Mesenchymal stem cell (in vitro differentiated cells and primary cell): ENCODE results near the gene OTULIN.

Experiments
- DNase-seq: peaks from one replicate; pipeline ENCODE4 v3.0.0-alpha.2; 2013
- H2AFZ ChIP-seq: one replicate; pipeline ENCODE4 v1.6.1; 2013; ENCODE audit warnings: low read depth, mild to moderate bottlenecking, control low read depth, inconsistent platforms, low read length, moderate library complexity
- H2AK5ac ChIP-seq: 2 replicates; pipeline ENCODE4 v1.6.1; 2013; ENCODE audit warnings: low read length, moderate library complexity, mild to moderate bottlenecking, inconsistent platforms; ENCODE audit not compliant: severe bottlenecking
- H2BK120ac ChIP-seq: one replicate; pipeline ENCODE4 v1.6.1; 2013; ENCODE audit warnings: low read depth, mild to moderate bottlenecking, inconsistent platforms, low read length, moderate library complexity
- H2BK12ac ChIP-seq, 2 experiments: one replicate each; pipeline ENCODE4 v1.6.1; 2013; ENCODE audit warnings: inconsistent platforms in 2 of 2, low read length in 2 of 2, mild to moderate bottlenecking in 2 of 2, moderate library complexity in 2 of 2, control low read depth in 1 of 2
- H2BK15ac ChIP-seq: one replicate; pipeline ENCODE4 v1.6.1; 2013; ENCODE audit warnings: mild to moderate bottlenecking, low read depth, inconsistent platforms; ENCODE audit not compliant: poor library complexity, severe bottlenecking
- H2BK5ac ChIP-seq: 2 replicates; pipeline ENCODE4 v1.6.1; 2013; ENCODE audit warnings: low read depth, mild to moderate bottlenecking, low read length, control low read depth, inconsistent platforms; ENCODE audit not compliant: poor library complexity, severe bottlenecking
- H3K14ac ChIP-seq, 2 experiments: one replicate each; pipeline ENCODE4 v1.6.1; 2013; ENCODE audit warnings: inconsistent platforms in 2 of 2, low read length in 2 of 2, control low read depth in 1 of 2, mild to moderate bottlenecking in 1 of 2, moderate library complexity in 1 of 2
- H3K18ac ChIP-seq, 2 experiments: one replicate each; pipeline ENCODE4 v1.6.1; 2013; ENCODE audit warnings: inconsistent platforms in 2 of 2, low read length in 2 of 2, control low read depth in 1 of 2, low read depth in 1 of 2, mild to moderate bottlenecking in 1 of 2
- H3K23ac ChIP-seq, 2 experiments: one replicate each; pipeline ENCODE4 v1.6.1; 2013; ENCODE audit warnings: inconsistent platforms in 2 of 2, low read length in 2 of 2, mild to moderate bottlenecking in 2 of 2, moderate library complexity in 2 of 2, control low read depth in 1 of 2
- H3K27ac ChIP-seq: 2 replicates; pipeline ENCODE4 v1.5.1; 2013; ENCODE audit warnings: mild to moderate bottlenecking, moderate library complexity, low read length, control low read depth, inconsistent platforms; ENCODE audit not compliant: poor library complexity, severe bottlenecking
- H3K27me3 ChIP-seq, 2 experiments: 2 replicates each; pipeline versions ENCODE4 v1.6.1 to v1.7.0; 2013; ENCODE audit warnings: low read length in 2 of 2, mild to moderate bottlenecking in 2 of 2, moderate library complexity in 2 of 2, control low read depth in 1 of 2, inconsistent platforms in 1 of 2; ENCODE audit not compliant: control insufficient read depth in 1 of 2, insufficient read depth in 1 of 2
- H3K36me3 ChIP-seq, 2 experiments: 2 replicates each; pipeline versions ENCODE4 v1.6.1 to v1.7.0; 2013; ENCODE audit warnings: low read length in 2 of 2, control low read depth in 1 of 2, inconsistent platforms in 1 of 2, low read depth in 1 of 2, mild to moderate bottlenecking in 1 of 2; ENCODE audit not compliant: insufficient read depth in 2 of 2, control insufficient read depth in 1 of 2
- H3K4ac ChIP-seq, 2 experiments: one replicate each; pipeline ENCODE4 v1.6.1; 2013; ENCODE audit warnings: inconsistent platforms in 2 of 2, low read length in 2 of 2, mild to moderate bottlenecking in 2 of 2, moderate library complexity in 2 of 2, control low read depth in 1 of 2, low read depth in 1 of 2
- H3K4me1 ChIP-seq: 2 replicates; pipeline ENCODE4 v1.6.1; 2013; ENCODE audit warnings: low read depth, low read length, control low read depth; ENCODE audit not compliant: control insufficient read depth, insufficient read depth
- H3K4me2 ChIP-seq: 2 replicates; pipeline ENCODE4 v1.6.1; 2013; ENCODE audit warnings: low read length, mild to moderate bottlenecking, inconsistent platforms; ENCODE audit not compliant: poor library complexity, severe bottlenecking
- H3K4me3 ChIP-seq, 2 experiments: 2 replicates each; pipeline versions ENCODE4 v1.5.1 to v1.7.0; 2013; ENCODE audit warnings: low read length in 2 of 2, mild to moderate bottlenecking in 2 of 2, control low read depth in 1 of 2, low read depth in 1 of 2; ENCODE audit not compliant: insufficient read depth in 1 of 2
- H3K79me1 ChIP-seq: replicated peaks from 2 replicates; pipeline ENCODE4 v1.6.1; 2013; ENCODE audit warnings: mild to moderate bottlenecking, control low read depth, low read length, inconsistent platforms; ENCODE audit not compliant: poor library complexity, severe bottlenecking
- H3K9ac ChIP-seq: 2 replicates; pipeline ENCODE4 v1.7.0; 2013; ENCODE audit warnings: mild to moderate bottlenecking, low read length, moderate library complexity
- H3K9me3 ChIP-seq: 2 replicates; pipeline ENCODE4 v1.7.0; 2013; ENCODE audit warnings: mild to moderate bottlenecking, low read length; ENCODE audit not compliant: control insufficient read depth
- H4K8ac ChIP-seq: one replicate; pipeline ENCODE4 v1.6.1; 2013; ENCODE audit warnings: inconsistent platforms, mild to moderate bottlenecking, low read length, moderate library complexity
- H4K91ac ChIP-seq: one replicate; pipeline ENCODE4 v1.6.1; 2013; ENCODE audit warnings: mild to moderate bottlenecking, low read length, inconsistent platforms
- WGBS: methylation state at CpG from one replicate; pipeline ENCODE4 v1.1.7; 2013; ENCODE audit warnings: mixed read lengths; 5-methylcytosine and 5-hydroxymethylcytosine counted together

Gene OTULIN

GRCh38 chr5:14735944-14736343, 71.4 kb downstream of the OTULIN start:
- Histone ChIP-seq H3K36me3 (peaks cover 6 to 71% of the 10 kb centered on the region in 2 experiments), H3K27ac (no peak overlapping the region), H3K9me3 (no peaks in the 10 kb centered on the region), H2BK120ac (no peak overlapping the region), H2BK12ac (no peak overlapping the region), H3K4me1 (peaks cover 2% of the 10 kb centered on the region), H3K79me1 (no peaks in the 10 kb centered on the region), H3K4me3 (no peak overlapping the region), H2BK5ac (no peak overlapping the region), H3K4me2 (no peak overlapping the region), H2BK15ac (no peak overlapping the region), H2AFZ (no peak overlapping the region), H4K8ac (no peak overlapping the region), H3K9ac (no peak overlapping the region), H3K4ac (no peak overlapping the region), H3K14ac (peak overlapping the region in 1 of 2 experiments; percentile 66), H3K18ac (no peak overlapping the region), H2AK5ac (no peak overlapping the region), H3K23ac (peak overlapping the region in 1 of 2 experiments; percentile 16), H3K27me3 (no peaks in the 10 kb centered on the region), H4K91ac (no peak overlapping the region)
- WGBS, result 99% methylated on average over 4 of the region's 4 CpGs
- no peak for DNase-seq

- H3K36me3 ChIP-seq, result peaks cover 6 to 72% of the 10 kb centered on the region in 2 experiments
- peaks cover 2% of the 10 kb centered on the region for H3K4me1 ChIP-seq
- peak overlapping the region; percentile 19 for H4K91ac ChIP-seq
- no peak overlapping the region for H2BK15ac ChIP-seq
- H2BK5ac ChIP-seq, result no peak overlapping the region
- DNase-seq, result no peak
- no peak overlapping the region for H3K4me3 ChIP-seq
- no peak overlapping the region for H3K27ac ChIP-seq
- H3K79me1 ChIP-seq, result no peaks in the 10 kb centered on the region
- no peak overlapping the region for H3K23ac ChIP-seq
- H4K8ac ChIP-seq, result no peak overlapping the region
- no peak overlapping the region for H3K18ac ChIP-seq
- no peak overlapping the region for H3K9ac ChIP-seq
- peak overlapping the region in 1 of 2 experiments; percentile 8 for H3K14ac ChIP-seq
- 94% methylated on average over 10 of the region's 10 CpGs for WGBS
- H3K27me3 ChIP-seq, result no peaks in the 10 kb centered on the region
- no peak overlapping the region for H2AFZ ChIP-seq
- H3K9me3 ChIP-seq, result no peaks in the 10 kb centered on the region
- no peak overlapping the region for H2BK120ac ChIP-seq
- H3K4ac ChIP-seq, result no peak overlapping the region
- H2BK12ac ChIP-seq, result no peak overlapping the region
- no peak overlapping the region for H3K4me2 ChIP-seq
- no peak overlapping the region for H2AK5ac ChIP-seq
These were observed 72.8 kb downstream of the OTULIN start for GRCh38 chr5:14737291-14737690.

GRCh38 chr5:14738050-14738449, 73.5 kb downstream of the OTULIN start:
- Histone ChIP-seq H3K79me1 (no peaks in the 10 kb centered on the region), H2BK120ac (no peak overlapping the region)

DNA sequence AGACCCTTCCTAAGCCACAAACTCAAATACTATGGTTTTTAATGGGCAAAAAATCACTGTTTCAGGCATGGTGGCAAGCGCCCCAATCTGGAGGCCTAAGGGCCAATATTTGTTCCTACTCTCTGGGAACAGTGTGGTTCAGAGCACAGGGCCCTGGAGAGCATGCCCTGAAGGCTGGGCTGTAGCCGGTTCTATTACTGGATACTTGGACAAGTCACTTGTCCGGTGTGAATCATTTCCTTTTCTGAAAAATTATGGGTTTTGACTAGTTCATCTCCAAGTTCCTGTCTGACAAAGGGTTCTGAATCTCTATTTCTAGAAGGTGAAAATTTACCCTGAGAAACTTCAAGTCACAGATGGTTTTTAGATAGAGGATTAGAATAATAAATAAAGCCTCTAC, 75.0 kb downstream of the OTULIN start:
- H3K27ac ChIP-seq, result no peak overlapping the region
- no peak overlapping the region for H2BK15ac ChIP-seq
- no peak overlapping the region for H3K4me2 ChIP-seq
- H3K9ac ChIP-seq, result peak overlapping the region; percentile 25
- no peaks in the 10 kb centered on the region for H3K79me1 ChIP-seq
- H4K8ac ChIP-seq, result peak overlapping the region; percentile 7
- 40% methylated on average over 3 of the region's 3 CpGs for WGBS
- H3K14ac ChIP-seq, result no peak overlapping the region
- peak; percentile 32 for DNase-seq
- H2BK5ac ChIP-seq, result no peak overlapping the region
- H2BK12ac ChIP-seq, result no peak overlapping the region
- H3K4ac ChIP-seq, result no peak overlapping the region
- H4K91ac ChIP-seq, result no peak overlapping the region
- H2AK5ac ChIP-seq, result no peak overlapping the region
- no peak overlapping the region for H2BK120ac ChIP-seq
- H3K4me1 ChIP-seq, result peaks cover 2% of the 10 kb centered on the region
- H2AFZ ChIP-seq, result no peak overlapping the region
- H3K23ac ChIP-seq, result no peak overlapping the region
- no peaks in the 10 kb centered on the region for H3K27me3 ChIP-seq
- H3K18ac ChIP-seq, result no peak overlapping the region
- H3K36me3 ChIP-seq, result peaks cover 3 to 71% of the 10 kb centered on the region in 2 experiments
- H3K4me3 ChIP-seq, result no peak overlapping the region
- no peaks in the 10 kb centered on the region for H3K9me3 ChIP-seq

More at GRCh38 chr5:14738050-14738449, 73.5 kb downstream of the OTULIN start:
- Histone ChIP-seq H3K4me1 (peaks cover 2% of the 10 kb centered on the region), H3K36me3 (peaks cover 6 to 72% of the 10 kb centered on the region in 2 experiments), H2AK5ac (no peak overlapping the region), H4K8ac (no peak overlapping the region), H2BK15ac (no peak overlapping the region), H4K91ac (no peak overlapping the region), H3K27me3 (no peaks in the 10 kb centered on the region), H2BK5ac (no peak overlapping the region), H3K18ac (no peak overlapping the region), H3K4me3 (no peak overlapping the region), H3K4me2 (no peak overlapping the region), H2AFZ (no peak overlapping the region), H3K14ac (no peak overlapping the region), H3K9me3 (no peaks in the 10 kb centered on the region), H3K4ac (no peak overlapping the region), H3K27ac (no peak overlapping the region), H2BK12ac (no peak overlapping the region), H3K9ac (no peak overlapping the region), H3K23ac (no peak overlapping the region)
- WGBS, result 94% methylated on average over 5 of the region's 5 CpGs
- no peak for DNase-seq
